Hematopoietic multipotent progenitor cell treated with erythropoietin and hydrocortisone succinate and interleukin-3 and kit ligand, for 6 days (in vitro differentiated cells): ENCODE measurements around the gene SETBP1.

Source experiments
- DNase-seq: peaks from one replicate; pipeline ENCODE4 v3.0.0-alpha.2; 2015

The SETBP1 gene

GRCh38 chr18:44679914-44680272 is 795 bp upstream of the SETBP1 start:
- peak; percentile 66 for DNase-seq

GRCh38 chr18:44681076-44681970 is 635 bp downstream of the SETBP1 start:
- no peak for DNase-seq

GRCh38 chr18:44682201-44682870 is 1.6 kb downstream of the SETBP1 start:
- DNase-seq: no peak

- no peak for DNase-seq
These were observed 2.2 kb downstream of the SETBP1 start for GRCh38 chr18:44682871-44683221.

GRCh38 chr18:44683556-44683955 is 2.9 kb downstream of the SETBP1 start:
- DNase-seq: no peak

GRCh38 chr18:44685296-44685695 is 4.6 kb downstream of the SETBP1 start:
- no peak for DNase-seq

- DNase-seq: no peak
These were observed 5.5 kb downstream of the SETBP1 start for GRCh38 chr18:44686156-44686555.

- DNase-seq: no peak
These were observed 6.7 kb downstream of the SETBP1 start for GRCh38 chr18:44687421-44687820.

- no peak for DNase-seq
These were observed 9.0 kb downstream of the SETBP1 start for GRCh38 chr18:44689736-44690135.

- DNase-seq: no peak
These were observed 10.6 kb downstream of the SETBP1 start for GRCh38 chr18:44691148-44691925.

GRCh38 chr18:44693030-44693784 is 12.5 kb downstream of the SETBP1 start:
- DNase-seq: no peak

- no peak for DNase-seq
These were observed 14.8 kb downstream of the SETBP1 start for GRCh38 chr18:44695503-44695902.

- no peak for DNase-seq
These were observed 16.2 kb downstream of the SETBP1 start for GRCh38 chr18:44696892-44697291.

GRCh38 chr18:44697315-44697714 is 16.6 kb downstream of the SETBP1 start:
- DNase-seq: no peak

GRCh38 chr18:44698518-44698917 is 17.8 kb downstream of the SETBP1 start:
- DNase-seq: no peak

GRCh38 chr18:44699572-44700261 is 19.0 kb downstream of the SETBP1 start:
- DNase-seq: no peak

GRCh38 chr18:44700652-44701051 is 20.0 kb downstream of the SETBP1 start:
- DNase-seq: peak; percentile 4

- no peak for DNase-seq
These were observed 20.5 kb downstream of the SETBP1 start for GRCh38 chr18:44701227-44701626.

GRCh38 chr18:44702594-44702993 is 21.9 kb downstream of the SETBP1 start:
- no peak for DNase-seq

- no peak for DNase-seq
These were observed 23.6 kb downstream of the SETBP1 start for GRCh38 chr18:44704135-44704789.

- DNase-seq: no peak
These were observed 24.5 kb downstream of the SETBP1 start for GRCh38 chr18:44705075-44705675.
